ENCODE results near the gene TMEM178B.

- TF ChIP-seq SIN3A (IDR thresholded peaks at IDR 0.05; ENCODE audit: borderline replicate concordance, insufficient read depth, low read length) (no peak), POLR2AphosphoS5 (IDR thresholded peaks at IDR 0.05; ENCODE audit: low read depth, low read length) (no peak), REST (IDR thresholded peaks at IDR 0.05; ENCODE audit: insufficient read depth in 1 of 2, low read depth in 2 of 2, low read length in 2 of 2) (no peak)
These were observed 381.9 kb downstream of the TMEM178B start for GRCh38 chr7:141455723-141456122.

Data from PFSK-1 (cell line).